NCI-H774 (cell line): Measurements from ENCODE around the gene POU3F3.
A peak's percentile ranks its signal among the peaks of the same experiment; 100 is the strongest.

Source experiments
- DNase-seq: peaks from one replicate; lab custom pipeline; 2025; lab: John Stamatoyannopoulos, UW

Gene POU3F3

DNA sequence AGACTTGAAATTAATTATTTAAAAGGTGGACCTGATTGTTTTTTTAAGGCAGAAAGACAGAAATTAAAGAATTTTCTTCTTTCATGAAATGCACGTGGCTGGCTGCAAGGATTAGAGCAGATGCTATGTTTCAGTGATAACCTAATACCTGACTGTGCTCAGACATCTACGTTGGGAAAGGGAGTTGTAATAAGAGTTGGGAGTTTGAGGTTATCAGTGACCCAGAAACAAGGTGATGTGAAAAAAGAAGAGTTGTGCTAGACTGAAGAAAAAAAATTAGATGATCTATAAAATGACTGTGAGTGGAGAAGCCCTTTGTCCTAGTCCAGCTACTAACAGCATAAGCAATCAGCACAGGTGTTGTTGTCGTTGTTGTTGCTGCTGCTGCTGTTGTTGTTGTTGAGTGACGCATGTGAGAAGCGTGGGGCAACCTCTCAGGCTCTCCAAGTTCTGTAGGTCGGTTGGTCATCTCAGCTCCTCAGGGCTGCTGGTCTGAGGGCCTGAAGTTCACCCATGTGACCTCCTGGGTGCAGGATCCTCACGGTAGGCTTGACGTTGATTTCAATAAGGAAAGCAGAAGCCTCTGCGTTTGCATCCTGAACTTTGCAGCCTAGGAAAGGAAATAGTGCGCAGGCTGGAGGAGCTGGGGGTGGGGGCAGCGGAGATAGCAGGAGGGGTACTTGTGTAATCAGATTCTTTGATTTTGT lies 7.6 kb downstream of the POU3F3 start:
- DNase-seq = no peak

DNA sequence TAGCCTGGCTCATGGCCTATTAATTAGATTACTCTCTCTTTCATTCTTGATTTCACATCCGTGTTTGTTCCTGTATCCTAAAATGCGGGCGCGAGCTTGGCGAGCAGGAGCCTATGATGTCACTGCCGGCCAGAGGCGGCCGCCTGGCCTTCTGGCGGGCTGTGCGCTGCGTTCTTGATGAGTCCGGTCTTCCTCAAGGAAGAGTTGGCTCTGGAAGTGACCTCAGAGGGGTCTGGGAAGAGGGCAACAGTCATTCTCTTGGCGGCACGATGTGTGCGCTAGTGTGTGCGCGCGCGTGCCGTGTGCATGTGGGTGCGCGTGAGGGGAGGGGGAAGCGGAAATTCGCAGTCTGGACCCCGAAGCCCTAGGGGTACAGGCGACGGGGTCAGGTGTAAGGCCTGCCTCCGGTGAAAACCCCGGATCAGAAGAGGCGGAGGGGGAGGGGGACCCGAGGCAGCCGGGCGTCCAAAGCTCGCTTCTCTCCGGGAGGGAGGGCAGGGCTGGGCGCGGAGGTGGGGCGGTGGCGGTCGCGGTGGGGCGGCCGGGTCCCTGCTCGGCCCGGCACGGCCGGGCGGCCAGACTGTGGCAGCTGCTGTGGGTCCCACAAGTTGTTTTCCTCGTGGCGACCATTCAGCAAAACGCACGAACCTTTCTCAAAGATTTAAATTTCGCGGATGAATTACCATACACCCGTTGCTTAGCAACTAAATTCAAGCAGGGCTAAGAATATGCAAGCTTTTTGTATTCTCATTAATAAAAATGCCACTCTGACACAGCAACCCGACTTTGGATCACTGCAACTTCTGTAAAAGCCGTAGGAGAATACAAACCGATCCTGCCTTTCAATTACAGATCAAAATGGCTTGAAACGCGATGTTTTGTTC lies 8.4 kb downstream of the POU3F3 start:
- no peak for DNase-seq

DNA sequence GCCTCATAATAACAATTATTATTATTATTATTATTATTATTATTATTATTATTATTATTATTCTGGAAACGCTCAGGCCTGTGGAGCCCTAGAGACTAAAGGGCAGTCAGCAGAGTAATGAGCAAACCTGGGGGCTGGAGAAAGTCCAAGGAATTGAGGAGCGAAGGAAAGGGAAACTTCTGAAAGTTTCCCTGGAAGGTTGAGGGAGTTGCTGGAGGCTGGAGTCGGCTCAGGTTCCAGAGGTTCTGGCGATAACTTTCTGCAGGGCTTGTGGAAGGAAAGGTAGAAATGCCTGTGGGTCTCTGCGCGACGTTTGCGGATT lies 9.2 kb downstream of the POU3F3 start:
- DNase-seq = no peak

DNA sequence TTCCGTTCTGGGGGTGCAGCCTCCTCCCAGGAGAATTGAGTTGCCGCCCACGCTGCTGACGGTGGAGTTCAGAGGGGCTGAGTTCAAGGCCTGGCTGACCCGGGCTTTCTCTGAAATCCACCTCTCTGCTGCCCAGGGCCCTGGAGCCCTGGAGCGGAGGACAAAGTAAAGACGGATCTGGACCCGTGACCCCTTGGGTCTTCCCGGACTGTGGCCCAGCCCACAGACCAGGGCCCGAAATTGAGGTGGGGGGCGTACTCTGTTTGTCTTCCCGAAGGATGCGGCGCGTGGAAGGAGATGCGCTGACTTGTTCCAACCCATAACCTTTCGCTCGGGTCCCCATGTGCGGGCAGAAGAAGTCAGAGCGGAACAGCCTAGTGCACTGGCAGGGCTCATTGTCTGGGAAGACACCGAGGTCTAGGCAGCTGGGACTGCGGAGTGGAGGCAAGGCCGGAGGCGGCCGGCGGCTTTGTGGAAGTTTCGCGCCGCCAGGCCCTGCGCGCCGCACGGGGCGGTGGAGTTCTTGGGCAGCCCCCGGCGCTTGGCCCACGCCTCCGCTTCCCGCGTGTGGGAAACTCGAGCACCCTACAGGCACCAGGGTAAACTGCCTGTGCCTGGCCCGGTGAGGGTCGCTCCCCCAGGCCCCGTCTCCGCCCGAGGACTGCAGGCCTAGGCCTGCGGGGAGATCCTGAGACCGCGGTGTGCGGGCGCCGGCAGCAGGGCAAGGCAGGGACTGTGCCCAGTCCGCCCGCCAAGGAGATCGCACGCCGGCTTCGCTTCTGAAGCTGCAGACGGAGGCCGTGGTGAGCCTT lies 9.8 kb downstream of the POU3F3 start:
- DNase-seq = no peak

DNA sequence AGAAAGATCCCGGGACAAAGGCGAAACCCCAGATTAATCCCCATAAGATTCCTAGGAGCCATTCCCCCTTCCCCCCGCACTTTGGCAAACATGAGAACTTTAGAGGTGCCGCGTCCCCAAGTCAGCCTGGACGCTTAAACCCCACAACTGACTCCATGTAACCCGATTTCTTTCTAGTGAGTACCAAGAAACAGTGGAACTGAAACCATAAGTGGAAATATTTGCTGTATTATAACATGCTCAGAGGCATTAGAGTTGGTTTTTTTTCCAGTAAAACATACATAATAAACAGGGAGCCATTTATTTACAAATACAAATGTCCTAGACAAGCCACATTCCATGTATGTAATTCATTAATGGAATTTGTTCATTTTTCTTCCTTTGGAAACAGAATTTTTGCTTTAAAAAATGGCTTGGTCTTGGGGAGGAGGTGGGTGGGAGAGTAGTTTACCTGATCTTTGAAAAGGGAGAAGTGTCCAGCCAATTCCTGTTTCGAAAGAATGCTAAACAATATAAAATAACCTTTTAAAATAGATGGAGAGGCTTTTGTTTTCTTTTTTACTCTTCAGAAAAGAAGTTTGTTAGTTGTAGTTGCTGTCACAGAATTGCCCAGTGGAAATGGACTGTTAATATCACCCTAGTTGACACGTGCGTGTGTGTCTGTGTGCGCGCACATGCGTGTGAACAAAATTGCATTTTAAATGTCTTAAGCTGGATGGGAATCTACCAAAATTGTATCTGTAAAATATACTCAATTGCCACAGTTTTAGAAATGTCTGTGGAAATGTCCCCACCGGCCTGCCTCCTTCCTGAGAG lies 10.6 kb downstream of the POU3F3 start:
- no peak for DNase-seq

DNA sequence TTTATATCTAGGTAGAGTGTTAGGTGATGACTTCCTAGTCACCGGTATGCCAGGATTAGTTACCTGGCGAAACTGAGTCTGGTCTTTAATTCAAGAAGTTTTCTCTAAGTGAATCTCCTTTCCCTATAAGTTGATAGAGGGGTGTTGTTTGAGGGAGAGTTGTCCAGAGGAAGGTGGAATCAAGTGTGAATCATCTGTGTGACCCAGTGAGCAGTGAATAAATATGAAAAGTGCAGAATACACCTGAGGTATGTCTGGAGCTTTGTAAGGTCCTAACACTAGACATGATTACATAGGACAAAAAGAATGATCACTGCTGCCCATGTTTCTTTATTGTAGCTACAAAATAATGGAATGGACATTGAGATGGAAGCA lies 11.2 kb downstream of the POU3F3 start:
- DNase-seq = no peak

DNA sequence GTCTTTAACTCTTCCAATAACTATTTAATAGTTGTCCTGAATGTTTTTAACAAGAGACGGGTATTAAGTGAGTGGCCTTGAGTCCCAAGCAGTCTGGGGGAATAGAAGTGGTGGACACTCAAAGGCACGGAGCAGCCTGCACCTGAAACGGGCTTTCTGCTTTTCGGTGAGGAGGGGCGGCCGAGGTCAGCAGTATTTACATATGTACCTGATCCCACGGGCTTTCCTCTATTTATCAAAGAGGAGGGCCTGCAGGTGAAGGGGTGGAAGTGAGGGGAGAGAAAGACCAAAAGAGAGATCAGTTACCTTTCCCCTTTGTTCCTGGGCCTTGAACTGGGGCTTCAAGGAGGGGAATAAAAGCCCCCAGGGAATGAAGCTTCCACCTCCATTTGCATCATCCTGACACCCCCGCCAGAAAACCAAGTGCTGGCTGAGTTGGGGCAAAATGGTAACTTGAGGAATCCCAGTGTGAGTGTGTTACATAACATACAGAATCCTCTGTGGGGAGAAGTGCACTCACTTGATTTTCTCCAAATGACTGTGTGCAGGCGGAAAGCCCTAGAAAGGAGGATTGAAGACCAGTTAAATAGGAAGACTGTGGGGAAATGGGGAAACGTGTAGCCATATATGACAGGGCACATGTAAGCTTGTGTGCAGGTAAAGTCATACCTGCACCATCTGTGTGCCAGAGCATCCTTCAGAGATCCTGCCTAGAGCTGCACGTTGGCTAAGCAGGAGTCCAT lies 12.4 kb downstream of the POU3F3 start:
- DNase-seq = no peak

DNA sequence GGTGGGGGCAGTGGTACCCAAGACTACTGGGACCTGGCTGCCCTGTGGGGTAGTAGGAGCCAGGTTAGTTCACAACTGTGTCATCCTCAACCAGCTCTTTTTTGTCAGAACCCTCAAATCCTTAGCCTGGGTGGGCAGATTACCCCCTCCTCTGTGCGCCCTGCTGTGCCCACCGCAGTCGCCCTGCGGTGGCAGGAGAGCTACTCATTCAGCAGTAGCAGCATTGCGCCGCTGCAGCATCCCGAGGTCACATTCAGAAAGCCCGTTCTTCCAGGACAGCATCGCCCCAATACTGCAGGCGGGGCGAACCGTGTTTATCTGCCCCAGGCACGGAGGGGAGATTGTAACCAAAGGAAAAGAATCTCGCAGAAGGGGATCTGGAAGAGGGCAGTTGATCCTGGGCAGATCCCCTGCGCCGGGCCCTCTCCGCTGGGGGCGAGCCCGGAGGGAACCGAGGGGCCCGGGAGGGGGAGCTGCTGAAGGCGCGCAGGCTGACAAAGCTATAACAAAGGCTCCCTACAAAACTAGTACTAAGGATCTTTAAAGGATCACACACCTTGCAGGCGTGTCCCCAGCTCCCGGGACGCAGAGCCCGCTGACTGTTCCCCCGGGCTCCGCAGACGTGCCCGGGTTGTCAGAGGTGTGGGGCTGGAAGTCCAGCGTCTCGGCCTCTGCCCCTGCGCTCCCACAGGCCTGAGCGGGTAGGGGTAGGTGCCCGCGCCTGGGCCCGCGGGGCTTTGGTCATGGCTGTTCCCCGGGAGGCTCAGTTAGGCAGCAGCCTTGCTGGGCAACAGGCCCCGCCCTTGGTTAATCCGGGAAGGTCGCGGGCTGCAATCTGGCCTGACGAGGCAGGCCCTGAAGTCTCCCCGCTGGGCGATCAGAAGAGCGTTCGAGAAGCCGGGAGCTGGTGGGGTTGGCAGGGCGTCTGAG lies 13.2 kb downstream of the POU3F3 start:
- no peak for DNase-seq

DNA sequence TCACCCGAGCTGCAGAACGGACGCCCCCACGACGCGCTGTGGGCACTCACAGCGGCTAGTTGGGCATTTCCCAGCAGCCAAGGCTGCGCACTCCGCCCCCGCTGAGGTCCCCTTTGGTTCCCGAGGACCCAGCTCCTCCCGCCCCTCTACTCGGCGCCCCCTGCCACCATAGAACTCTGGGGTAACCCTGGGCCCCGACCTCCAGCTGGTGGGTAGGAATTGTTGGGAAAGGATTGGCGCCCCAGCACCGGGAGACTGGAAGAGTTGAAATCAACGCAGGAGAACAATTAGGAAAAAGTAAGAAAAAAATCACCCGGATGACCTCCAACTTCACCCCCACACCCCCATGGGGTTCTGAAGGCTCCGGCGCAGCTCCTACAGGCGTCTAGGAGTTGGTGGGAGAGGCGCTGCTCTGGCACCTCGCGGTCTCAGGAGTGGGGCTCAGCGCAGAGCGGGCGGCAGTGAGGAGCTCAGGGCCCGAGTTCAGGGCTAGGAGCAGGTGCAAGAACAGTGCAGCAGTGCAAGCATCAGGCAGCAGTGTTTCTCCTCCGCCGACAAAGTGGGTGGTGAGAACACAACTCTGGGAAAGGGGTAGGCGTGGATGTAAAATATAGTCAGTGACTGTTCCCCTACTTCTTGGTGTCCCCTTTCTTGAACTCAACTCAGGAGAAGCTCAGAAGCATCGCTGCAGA lies 14.0 kb downstream of the POU3F3 start:
- DNase-seq = no peak

DNA sequence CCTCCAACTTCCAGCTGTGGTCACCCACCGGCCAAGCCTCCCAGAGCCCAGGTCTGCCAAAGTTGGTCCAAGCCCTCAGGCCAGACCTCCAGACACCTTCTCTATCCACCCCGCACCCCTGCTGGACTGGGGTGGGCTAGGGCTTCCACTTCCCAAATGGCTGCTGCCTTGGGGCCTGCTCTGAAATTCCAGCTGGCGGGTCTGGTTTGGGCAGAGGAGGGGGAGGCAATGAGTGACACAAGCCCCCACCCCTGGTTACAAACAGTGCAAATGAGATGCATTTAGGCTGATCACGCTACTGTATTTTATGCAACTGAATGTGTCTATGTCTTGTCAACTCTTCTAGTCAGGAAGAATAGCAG lies 14.6 kb downstream of the POU3F3 start:
- no peak for DNase-seq

DNA sequence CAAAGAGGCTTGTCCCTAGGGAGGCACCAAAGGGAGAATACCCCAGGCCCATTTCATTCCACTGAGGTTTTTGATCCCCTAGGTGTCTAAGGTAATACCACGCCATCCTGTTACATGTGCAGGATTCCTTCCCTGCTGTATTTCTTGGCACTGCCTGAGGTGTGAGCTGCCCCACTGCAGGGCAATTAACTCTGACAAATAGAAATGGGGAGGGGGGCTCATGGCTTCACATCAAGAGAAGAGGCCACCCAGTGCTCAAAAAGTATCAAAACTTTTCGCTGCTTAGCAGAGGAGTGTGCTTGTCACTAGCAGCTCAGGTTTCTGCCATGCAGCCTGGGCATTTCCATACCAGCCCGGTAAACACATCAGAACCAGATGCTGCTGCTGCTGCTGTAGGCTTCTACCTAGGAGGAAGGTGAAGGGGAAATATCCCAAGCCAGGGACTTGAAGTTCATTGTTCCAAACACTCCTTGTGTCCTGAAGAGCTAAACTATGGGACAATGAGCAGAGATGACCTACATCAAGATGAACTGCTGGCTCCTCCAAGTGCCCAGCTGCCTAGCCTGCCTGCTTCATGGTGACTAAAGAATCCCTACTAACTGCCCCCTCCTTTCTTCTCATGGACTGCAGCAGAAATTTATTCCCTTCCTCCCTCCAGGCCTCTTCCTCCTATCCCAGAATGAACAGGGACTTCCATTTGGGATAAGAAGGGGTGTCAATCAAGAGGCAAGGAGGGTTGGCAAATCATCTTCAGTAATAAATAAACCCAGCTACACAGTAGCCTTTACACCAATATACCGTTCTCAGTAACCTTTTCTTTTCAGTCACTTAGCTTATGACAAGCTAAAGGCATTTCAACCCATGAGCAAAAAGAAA lies 16.4 kb downstream of the POU3F3 start:
- no peak for DNase-seq

DNA sequence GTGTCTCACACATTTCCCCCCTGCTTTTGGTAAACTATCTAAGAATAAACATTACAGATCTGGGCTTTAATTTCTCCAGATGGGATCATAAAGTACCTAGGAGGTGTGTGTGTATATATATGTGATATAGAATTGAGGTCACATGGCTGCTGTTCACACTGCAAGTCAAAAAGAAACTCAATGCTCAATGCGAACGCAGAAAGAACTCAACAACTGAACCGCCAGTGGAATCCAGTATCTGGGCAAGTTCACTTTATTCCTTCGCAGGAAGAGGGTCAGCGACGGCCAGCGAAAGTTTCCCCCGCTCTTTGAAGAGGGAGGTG lies 17.7 kb downstream of the POU3F3 start:
- no peak for DNase-seq

DNA sequence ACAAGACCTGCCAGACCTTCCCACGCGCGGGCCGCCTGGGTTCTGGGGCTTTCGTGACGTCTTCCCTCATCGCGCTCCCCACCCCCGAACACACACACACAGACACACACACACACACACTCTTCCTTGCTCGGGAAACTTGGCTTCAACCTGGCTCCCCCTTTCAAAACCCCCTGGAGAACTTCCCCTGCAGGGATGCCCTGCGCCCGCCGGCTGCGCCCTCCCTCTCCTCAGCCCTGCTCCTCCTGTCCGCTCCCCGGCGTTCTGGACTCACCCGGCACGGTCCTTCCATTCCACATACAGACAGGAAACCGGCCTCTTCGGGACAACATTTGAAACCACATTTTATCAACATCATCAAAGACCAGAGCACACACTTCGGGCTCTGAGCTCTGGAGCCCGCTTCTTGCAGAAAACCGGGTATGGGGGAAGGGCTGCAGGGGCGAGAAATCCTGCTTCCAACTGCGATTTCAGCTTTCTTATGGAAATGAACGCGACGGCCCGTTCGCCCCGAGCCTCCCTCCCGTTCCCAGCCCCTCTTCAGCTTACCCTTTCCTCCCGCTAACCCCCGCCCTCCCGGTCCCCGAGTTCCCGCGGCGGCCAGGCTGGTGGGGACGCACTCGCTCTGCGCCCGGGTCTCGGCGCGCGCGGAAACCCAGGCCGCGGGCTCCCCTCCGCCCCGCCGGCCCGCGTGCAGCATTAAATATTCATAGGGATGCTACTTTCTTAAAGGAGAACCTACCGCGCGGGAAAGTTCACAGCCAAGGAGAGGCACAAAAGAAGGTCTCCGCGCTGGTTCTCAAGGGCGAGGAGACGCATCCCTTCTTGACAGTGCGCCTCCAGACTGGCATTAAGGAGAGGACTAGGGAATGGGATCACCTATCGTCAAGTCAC lies 18.3 kb downstream of the POU3F3 start:
- peak; percentile 7 for DNase-seq

DNA sequence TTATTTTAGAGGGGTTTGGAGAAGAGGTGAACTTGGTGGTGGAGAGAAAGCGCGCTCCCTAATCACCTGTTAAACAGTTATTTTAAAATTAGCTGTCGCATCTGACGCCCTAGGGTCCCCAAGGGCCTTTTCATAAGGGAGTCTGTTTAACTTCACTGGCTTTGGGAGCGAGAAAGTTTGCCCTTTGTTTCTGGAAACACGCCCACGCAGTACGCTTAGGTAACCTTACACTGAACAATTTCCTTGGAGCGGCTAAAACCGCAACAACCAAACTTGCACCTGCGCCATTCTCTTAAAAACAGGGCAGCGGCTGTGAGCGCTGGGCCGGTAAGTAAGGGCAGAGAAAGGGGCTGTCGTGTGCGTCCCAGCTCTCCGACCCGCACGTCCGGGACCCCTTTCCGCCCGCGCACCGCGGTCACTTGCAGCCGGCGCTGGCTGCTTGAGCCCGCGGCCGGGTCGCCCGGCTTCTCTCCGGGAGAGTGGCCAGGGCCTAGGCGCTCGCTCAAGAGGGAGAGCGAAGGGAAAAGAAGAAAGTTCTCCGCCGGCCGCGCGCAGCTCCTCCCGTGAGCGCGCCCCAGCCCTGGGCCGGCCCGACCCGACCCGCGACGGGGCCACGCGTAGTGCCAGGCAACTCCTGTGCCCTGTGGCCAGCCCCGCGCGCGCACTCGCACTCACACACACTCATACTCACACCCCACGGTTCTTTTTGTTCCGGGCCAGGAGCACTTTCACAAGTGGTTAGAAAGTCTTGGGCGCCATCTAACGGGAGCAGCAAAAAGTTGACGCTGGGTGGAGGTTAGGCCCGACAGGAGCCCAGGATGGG lies 19.2 kb downstream of the POU3F3 start:
- DNase-seq = peak; percentile 72

DNA sequence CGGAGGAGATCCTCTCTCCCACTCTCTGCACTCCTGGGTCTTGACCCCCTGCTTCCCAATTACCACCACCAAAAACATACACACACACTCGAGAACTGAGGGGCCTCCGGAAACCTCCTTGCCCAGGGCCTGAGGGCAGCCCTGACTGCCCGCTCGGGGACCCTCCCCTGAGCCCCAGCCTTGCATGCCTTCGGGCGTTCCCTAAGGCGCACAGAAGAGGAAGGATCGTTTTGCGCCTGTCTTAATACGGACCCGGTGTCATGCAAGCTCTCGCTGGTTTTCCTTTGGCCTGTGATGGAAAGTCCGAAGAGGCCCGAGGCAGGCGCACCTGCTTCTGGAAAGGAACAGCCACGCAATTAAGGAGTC lies 19.8 kb downstream of the POU3F3 start:
- DNase-seq = no peak

DNA sequence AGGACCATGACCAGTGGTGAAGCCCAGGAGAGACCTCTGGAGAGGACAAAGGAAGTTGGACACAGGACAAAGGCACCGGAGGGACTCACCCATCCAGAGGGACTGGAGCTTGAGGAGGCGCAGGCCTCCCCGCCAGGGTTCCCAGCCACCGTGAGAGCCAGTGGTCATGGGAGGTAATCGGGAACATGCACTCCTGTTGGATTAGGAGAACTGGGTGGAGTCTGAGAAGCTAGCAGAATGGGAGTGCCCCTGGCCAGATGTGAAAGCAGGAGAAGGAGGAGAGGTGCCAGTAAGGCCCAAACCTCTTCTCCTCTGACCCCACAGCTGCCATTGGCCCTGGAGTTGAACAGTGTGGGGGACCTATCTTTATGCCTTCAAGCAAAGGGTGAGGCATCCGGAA lies 20.3 kb downstream of the POU3F3 start:
- no peak for DNase-seq

DNA sequence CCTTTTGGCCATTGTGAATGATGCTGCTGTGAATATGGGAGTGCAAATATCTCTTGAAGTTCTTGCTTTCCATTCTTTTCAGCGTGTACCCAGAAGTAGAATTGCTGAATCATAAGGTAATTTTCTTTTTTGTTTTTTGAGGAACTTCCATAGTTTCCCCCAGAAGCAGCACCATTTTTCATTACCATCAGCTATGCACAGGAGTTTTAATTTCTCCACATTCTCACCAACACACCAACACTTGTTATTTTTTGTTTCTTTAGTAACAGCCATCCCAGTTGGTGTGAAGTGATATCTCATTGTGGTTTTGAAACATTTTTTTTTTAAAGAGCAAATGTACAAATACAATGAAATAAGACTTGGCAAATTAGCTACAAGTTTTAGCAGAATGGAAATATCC lies 21.3 kb downstream of the POU3F3 start:
- DNase-seq = no peak
